ENCODE results near the gene GRIK1. TPM values are rescaled to one million over a fixed set of nuclear protein-coding genes. Genes with fewer than 3 reads are reported as not detected.

The GRIK1 gene
- total and polyA plus RNA-seq, 2 donors (not counting 1 experiment from before 2014, with no cell fraction given) = not detected

DNA sequence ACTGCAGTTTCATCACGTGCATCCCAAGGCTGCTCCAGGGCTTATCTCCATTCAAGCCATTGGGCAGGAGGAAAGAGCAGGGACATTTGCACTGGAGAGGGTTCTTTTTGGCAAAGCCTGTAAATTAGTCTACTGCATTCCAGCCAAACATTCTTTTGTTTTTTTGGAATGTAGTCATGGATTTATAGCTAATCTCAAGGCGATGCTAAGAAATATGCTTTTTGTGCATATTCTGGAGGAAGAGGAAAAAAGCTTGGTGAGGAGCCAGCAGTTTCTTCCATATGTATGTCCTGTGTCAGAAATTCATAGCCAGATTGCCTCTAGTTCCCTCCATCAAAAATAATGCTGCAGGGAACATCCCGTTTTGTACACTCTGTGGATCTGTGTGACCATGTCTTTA lies 419.6 kb downstream of the GRIK1 start:
- no peak overlapping the region for H3K27ac ChIP-seq (ENCODE audit: low read length in 2 of 2)
- H3K4me2 ChIP-seq (replicated peaks; ENCODE audit: low read depth, low read length, poor library complexity, severe bottlenecking) = no peak overlapping the region
- no peak for DNase-seq
- intact Hi-C loops (cut with micrococcal nuclease) = no loop called here
- CTCF ChIA-PET = no interaction called here
- Mint-ChIP-seq H3K27ac (no peak overlapping the region), H3K4me1 (no peaks in the 10 kb centered on the region), H3K4me3 (no peak overlapping the region), H3K9me3 (ENCODE audit: insufficient read depth) (peaks cover under 1% of the 10 kb centered on the region), H3K27me3 (no peaks in the 10 kb centered on the region)
- H3K27me3 ChIP-seq (replicated peaks in 1 of 4; ENCODE audit: control extremely low read depth in 1 of 4, control insufficient read depth in 3 of 4, insufficient read depth in 4 of 4, low read length in 3 of 4) = no peaks in the 10 kb centered on the region
- ATAC-seq (ENCODE audit: low read depth) = no peak
- peaks cover 0 to 4% (median 0%) of the 10 kb centered on the region in 3 donors for H3K9me3 ChIP-seq (ENCODE audit: control extremely low read depth in 1 of 3, control insufficient read depth in 2 of 3, insufficient read depth in 1 of 3, low read length in 2 of 3)
- H3K4me3 ChIP-seq (ENCODE audit: control extremely low read depth in 1 of 5, extremely low read depth in 1 of 5, insufficient read depth in 1 of 5, low read depth in 2 of 5, low read length in 4 of 5) = no peak overlapping the region
- H3K4me1 ChIP-seq (ENCODE audit: control insufficient read depth in 2 of 2, insufficient read depth in 2 of 2, low read length in 2 of 2) = no peaks in the 10 kb centered on the region
- no peaks in the 10 kb centered on the region for H3K79me2 ChIP-seq (ENCODE audit: control insufficient read depth, insufficient read depth, low read length)
- H2AFZ ChIP-seq (ENCODE audit: insufficient read depth, low read depth, low read length, poor library complexity, severe bottlenecking) = no peak overlapping the region
- no peaks in the 10 kb centered on the region for H3K36me3 ChIP-seq (replicated peaks in 1 of 2; ENCODE audit: control extremely low read depth in 1 of 2, control insufficient read depth in 1 of 2, extremely low read depth in 1 of 2, insufficient read depth in 2 of 2, low read length in 1 of 2)
- no peaks in the 10 kb centered on the region for H4K20me1 ChIP-seq (ENCODE audit: control insufficient read depth, insufficient read depth, low read length, poor library complexity, severe bottlenecking)
- POLR2A ChIA-PET = no interaction called here
- TF ChIP-seq EZH2 (IDR thresholded peaks at IDR 0.05; ENCODE audit: borderline replicate concordance, insufficient read depth, low read depth, low read length, poor library complexity, severe bottlenecking) = no peak
- TF ChIP-seq, protein P1, sequence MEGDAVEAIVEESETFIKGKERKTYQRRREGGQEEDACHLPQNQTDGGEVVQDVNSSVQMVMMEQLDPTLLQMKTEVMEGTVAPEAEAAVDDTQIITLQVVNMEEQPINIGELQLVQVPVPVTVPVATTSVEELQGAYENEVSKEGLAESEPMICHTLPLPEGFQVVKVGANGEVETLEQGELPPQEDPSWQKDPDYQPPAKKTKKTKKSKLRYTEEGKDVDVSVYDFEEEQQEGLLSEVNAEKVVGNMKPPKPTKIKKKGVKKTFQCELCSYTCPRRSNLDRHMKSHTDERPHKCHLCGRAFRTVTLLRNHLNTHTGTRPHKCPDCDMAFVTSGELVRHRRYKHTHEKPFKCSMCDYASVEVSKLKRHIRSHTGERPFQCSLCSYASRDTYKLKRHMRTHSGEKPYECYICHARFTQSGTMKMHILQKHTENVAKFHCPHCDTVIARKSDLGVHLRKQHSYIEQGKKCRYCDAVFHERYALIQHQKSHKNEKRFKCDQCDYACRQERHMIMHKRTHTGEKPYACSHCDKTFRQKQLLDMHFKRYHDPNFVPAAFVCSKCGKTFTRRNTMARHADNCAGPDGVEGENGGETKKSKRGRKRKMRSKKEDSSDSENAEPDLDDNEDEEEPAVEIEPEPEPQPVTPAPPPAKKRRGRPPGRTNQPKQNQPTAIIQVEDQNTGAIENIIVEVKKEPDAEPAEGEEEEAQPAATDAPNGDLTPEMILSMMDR (IDR thresholded peaks at IDR 0.05) = no peak
- H3K9ac ChIP-seq (ENCODE audit: low read length) = no peak overlapping the region
- 100% methylated on average over 1 of the region's 3 CpGs for WGBS (ENCODE audit: insufficient coverage)

DNA sequence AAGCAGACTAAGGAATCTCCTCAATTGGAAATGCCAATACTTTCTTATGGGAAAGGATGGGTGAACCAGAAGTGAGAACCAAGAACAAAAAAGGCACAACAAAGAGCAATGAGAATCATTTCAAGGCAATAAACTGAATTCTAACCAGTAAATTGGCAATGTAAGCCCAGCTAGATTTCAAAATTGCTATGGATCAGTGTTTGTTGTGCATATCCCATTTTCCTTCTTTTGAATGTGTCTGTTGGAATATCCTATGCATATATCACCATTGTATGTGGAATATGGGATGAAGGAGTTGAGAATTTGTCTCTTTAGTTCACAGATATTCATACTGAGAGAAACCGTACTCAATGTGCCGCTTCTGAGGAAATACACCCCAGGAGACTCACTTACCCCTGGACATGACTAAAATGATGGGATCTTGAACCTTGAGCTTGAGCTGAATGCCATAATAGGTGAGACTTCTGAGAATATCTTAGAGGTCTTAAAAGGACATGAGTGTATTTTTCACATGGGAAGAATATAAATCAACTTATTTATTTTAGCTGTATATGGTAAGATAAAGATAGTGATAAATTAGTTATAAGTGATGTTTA lies 425.0 kb downstream of the GRIK1 start:
- 100% methylated on average over 2 of the region's 2 CpGs for WGBS (ENCODE audit: insufficient coverage)
- no peak overlapping the region for H3K27ac ChIP-seq (ENCODE audit: low read length in 2 of 2)
- intact Hi-C loops (cut with micrococcal nuclease) = no loop called here
- peaks cover 0 to 15% (median 0%) of the 10 kb centered on the region in 3 donors for H3K9me3 ChIP-seq (ENCODE audit: control extremely low read depth in 1 of 3, control insufficient read depth in 2 of 3, insufficient read depth in 1 of 3, low read length in 2 of 3)
- H3K36me3 ChIP-seq (replicated peaks in 1 of 2; ENCODE audit: control extremely low read depth in 1 of 2, control insufficient read depth in 1 of 2, extremely low read depth in 1 of 2, insufficient read depth in 2 of 2, low read length in 1 of 2) = no peaks in the 10 kb centered on the region
- POLR2A ChIA-PET = no interaction called here
- no peaks in the 10 kb centered on the region for H4K20me1 ChIP-seq (ENCODE audit: control insufficient read depth, insufficient read depth, low read length, poor library complexity, severe bottlenecking)
- no peak overlapping the region for H3K4me2 ChIP-seq (replicated peaks; ENCODE audit: low read depth, low read length, poor library complexity, severe bottlenecking)
- H3K4me1 ChIP-seq (ENCODE audit: control insufficient read depth in 2 of 2, insufficient read depth in 2 of 2, low read length in 2 of 2) = no peaks in the 10 kb centered on the region
- TF ChIP-seq EZH2 (IDR thresholded peaks at IDR 0.05; ENCODE audit: borderline replicate concordance, insufficient read depth, low read depth, low read length, poor library complexity, severe bottlenecking) = no peak
- TF ChIP-seq, protein P1 (IDR thresholded peaks at IDR 0.05) = no peak
- no peak overlapping the region for H3K27ac Mint-ChIP-seq
- no peak overlapping the region for H2AFZ ChIP-seq (ENCODE audit: insufficient read depth, low read depth, low read length, poor library complexity, severe bottlenecking)
- DNase-seq = no peak
- H3K4me3 ChIP-seq (ENCODE audit: control extremely low read depth in 1 of 5, extremely low read depth in 1 of 5, insufficient read depth in 1 of 5, low read depth in 2 of 5, low read length in 4 of 5) = no peak overlapping the region
- no peaks in the 10 kb centered on the region for H3K79me2 ChIP-seq (ENCODE audit: control insufficient read depth, insufficient read depth, low read length)
- H3K27me3 ChIP-seq (replicated peaks in 1 of 4; ENCODE audit: control extremely low read depth in 1 of 4, control insufficient read depth in 3 of 4, insufficient read depth in 4 of 4, low read length in 3 of 4) = no peaks in the 10 kb centered on the region
- H3K9me3 Mint-ChIP-seq (ENCODE audit: insufficient read depth) = peaks cover 11% of the 10 kb centered on the region
- CTCF ChIA-PET = no interaction called here
- H3K4me1 Mint-ChIP-seq = no peaks in the 10 kb centered on the region
- ATAC-seq (ENCODE audit: low read depth) = no peak
- no peak overlapping the region for H3K4me3 Mint-ChIP-seq
- H3K9ac ChIP-seq (ENCODE audit: low read length) = no peak overlapping the region
- H3K27me3 Mint-ChIP-seq = no peaks in the 10 kb centered on the region
